Thymus (tissue), 14 donors: ENCODE measurements around the gene PSMB7. TPM values are rescaled to one million over a fixed set of nuclear protein-coding genes. Genes with fewer than 3 reads are reported as not detected.

Experiments used
- DNase-seq, 9 donors: peaks; one replicate each; pipeline ENCODE4 v3.0.0-alpha.2; 2013; ENCODE audit warnings: low spot score in 9 of 9, low read depth in 6 of 9, missing footprints in 1 of 9
- H3K27ac ChIP-seq, 2 donors: one replicate each; pipeline ENCODE4 v1.5.1; 2013; ENCODE audit warnings: control low read depth in 1 of 2, low read depth in 1 of 2, low read length in 1 of 2, mild to moderate bottlenecking in 1 of 2, moderate library complexity in 1 of 2
- H3K27me3 ChIP-seq, 2 donors: one replicate each; pipeline ENCODE4 v1.5.1; 2013; ENCODE audit warnings: low read length in 1 of 2; ENCODE audit not compliant: control insufficient read depth in 2 of 2, insufficient read depth in 1 of 2
- H3K36me3 ChIP-seq, 2 donors: one replicate each; pipeline ENCODE4 v1.5.1; 2013; ENCODE audit warnings: low read length in 1 of 2, mild to moderate bottlenecking in 1 of 2, moderate library complexity in 1 of 2; ENCODE audit not compliant: control insufficient read depth in 2 of 2, insufficient read depth in 2 of 2
- H3K4me1 ChIP-seq, 2 donors: one replicate each; pipeline ENCODE4 v1.5.1; 2013; ENCODE audit warnings: low read length in 2 of 2; ENCODE audit not compliant: control insufficient read depth in 2 of 2, insufficient read depth in 2 of 2
- H3K4me3 ChIP-seq, 2 donors: one replicate each; pipeline ENCODE4 v1.5.1; 2013; ENCODE audit warnings: low read length in 2 of 2, control low read depth in 1 of 2, mild to moderate bottlenecking in 1 of 2
- H3K9me3 ChIP-seq, 2 donors: one replicate each; pipeline ENCODE4 v1.5.1; 2013; ENCODE audit warnings: low read length in 1 of 2, mild to moderate bottlenecking in 1 of 2; ENCODE audit not compliant: control insufficient read depth in 2 of 2, insufficient read depth in 1 of 2
- WGBS: extraction: QIAGEN DNeasy Blood & Tissue Kit; methylation state at CpG from one replicate; pipeline ENCODE4 v1.1.7; 2013; 5-methylcytosine and 5-hydroxymethylcytosine counted together
- long read RNA-seq, 10 donors: transcript quantifications; one replicate each; lab custom pipeline, GENCODE V29; 2026
- polyA plus RNA-seq: library from polyadenylated mRNA; stranded (reverse); fragments of 200-250 nt; gene quantifications from one replicate; pipeline ENCODE4 v1.2.3, GENCODE V29; 2013
- total RNA-seq: library from RNA; stranded (reverse); fragments of 120-200 nt; gene quantifications from one replicate; pipeline ENCODE4 v1.2.4, GENCODE V29; 2013
- donor health status: healthy.

PSMB7 gene
- total RNA-seq (177 TPM), polyA plus RNA-seq (132 TPM)
- long read RNA-seq, donor 1, transcript PSMB7-201 (8 exons, 980 nt) = major isoform, 12 of 12 reads
- long read RNA-seq, donor 1, partial matches to known transcripts = 0 of 12 reads
- long read RNA-seq, donor 1, other reads (novel, unspliced or antisense) = 0 of 12 reads
- long read RNA-seq, donor 2 = 0 reads
- long read RNA-seq, donor 3, transcript PSMB7-201 (8 exons, 980 nt) = major isoform, 151 of 279 reads
- long read RNA-seq, donor 3, partial matches to known transcripts = 115 of 279 reads
- long read RNA-seq, donor 3, other reads (novel, unspliced or antisense) = 13 of 279 reads
- long read RNA-seq, donor 4, transcript PSMB7-201 (8 exons, 980 nt) = major isoform, 36 of 71 reads
- long read RNA-seq, donor 4, partial matches to known transcripts = 29 of 71 reads
- long read RNA-seq, donor 4, other reads (novel, unspliced or antisense) = 6 of 71 reads
- long read RNA-seq, donor 5, transcript PSMB7-201 (8 exons, 980 nt) = major isoform, 168 of 286 reads
- long read RNA-seq, donor 5, partial matches to known transcripts = 100 of 286 reads
- long read RNA-seq, donor 5, other reads (novel, unspliced or antisense) = 18 of 286 reads
- long read RNA-seq, donor 6, transcript PSMB7-201 (8 exons, 980 nt) = major isoform, 65 of 149 reads
- long read RNA-seq, donor 6, partial matches to known transcripts = 70 of 149 reads
- long read RNA-seq, donor 6, other reads (novel, unspliced or antisense) = 14 of 149 reads
- long read RNA-seq, donor 7, transcript PSMB7-201 (8 exons, 980 nt) = major isoform, 82 of 132 reads
- long read RNA-seq, donor 7, partial matches to known transcripts = 39 of 132 reads
- long read RNA-seq, donor 7, other reads (novel, unspliced or antisense) = 11 of 132 reads
- long read RNA-seq, donor 8, transcript PSMB7-201 (8 exons, 980 nt) = major isoform, 31 of 36 reads
- long read RNA-seq, donor 8, partial matches to known transcripts = 5 of 36 reads
- long read RNA-seq, donor 8, other reads (novel, unspliced or antisense) = 0 of 36 reads
- long read RNA-seq, donor 9, transcript PSMB7-201 (8 exons, 980 nt) = major isoform, 61 of 92 reads
- long read RNA-seq, donor 9, partial matches to known transcripts = 23 of 92 reads
- long read RNA-seq, donor 9, other reads (novel, unspliced or antisense) = 8 of 92 reads
- long read RNA-seq, donor 10, transcript PSMB7-201 (8 exons, 980 nt) = major isoform, 70 of 85 reads
- long read RNA-seq, donor 10, partial matches to known transcripts = 6 of 85 reads
- long read RNA-seq, donor 10, other reads (novel, unspliced or antisense) = 9 of 85 reads

GRCh38 chr9:124415102-124415851 is at the start of gene PSMB7:
Gene PSMB7 (minus strand): TSS chr9:124415442. CDS start chr9:124415425, 17 bp downstream.
- H3K36me3 ChIP-seq = peaks cover 14 to 37% of the 10 kb centered on the region in 2 donors
- peak; percentile 92 to 98 (median 96) for DNase-seq
- 6% methylated on average over 41 of the region's 41 CpGs for WGBS

GRCh38 chr9:124462739-124463138 is 47.5 kb upstream of the PSMB7 start:
- DNase-seq = no peak

More at GRCh38 chr9:124415102-124415851, at the start of gene PSMB7:
- H3K27ac ChIP-seq = peak within 1 kb of the TSS; percentile 73 to 76
- peak within 1 kb of the TSS; percentile 83 to 91 for H3K4me3 ChIP-seq
- H3K9me3 ChIP-seq = peaks cover 0 to 11% of the 10 kb centered on the region in 2 donors
- H3K27me3 ChIP-seq = no peaks in the 10 kb centered on the region
- H3K4me1 ChIP-seq = peaks cover 7 to 11% of the 10 kb centered on the region in 2 donors

DNA sequence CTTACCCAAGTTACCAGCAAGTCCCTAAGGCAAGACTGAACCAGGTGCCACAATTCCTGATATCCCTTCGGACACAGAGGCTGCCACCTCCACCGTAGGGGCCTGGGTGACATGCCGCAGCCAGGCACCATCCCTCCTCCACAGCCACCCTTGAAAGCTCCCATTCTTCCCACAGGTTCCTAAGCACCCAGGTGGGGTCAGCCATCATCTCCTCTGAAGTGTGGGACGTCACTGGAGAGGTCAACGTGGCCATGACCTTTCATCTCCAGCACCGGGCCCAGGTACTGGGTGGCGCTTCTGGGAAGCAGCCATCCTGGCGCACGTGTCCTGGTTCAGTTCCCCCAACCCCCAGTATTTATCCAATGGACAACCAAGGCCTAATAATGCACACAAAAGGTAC is 43.2 kb upstream of the PSMB7 start:
- H3K4me1 ChIP-seq = no peaks in the 10 kb centered on the region
- DNase-seq = no peak
- H3K27me3 ChIP-seq = peaks cover 10 to 19% of the 10 kb centered on the region in 2 donors
- no peak overlapping the region for H3K4me3 ChIP-seq
- WGBS = 97% methylated on average over 9 of the region's 9 CpGs
- H3K36me3 ChIP-seq = no peaks in the 10 kb centered on the region
- H3K9me3 ChIP-seq = no peaks in the 10 kb centered on the region
- no peak overlapping the region for H3K27ac ChIP-seq

More at GRCh38 chr9:124462739-124463138, 47.5 kb upstream of the PSMB7 start:
- H3K4me3 ChIP-seq = no peak overlapping the region
- whole genome bisulfite sequencing = 90% methylated on average over 1 of the region's 1 CpG
- no peaks in the 10 kb centered on the region for H3K9me3 ChIP-seq
- peaks cover 0 to 9% of the 10 kb centered on the region in 2 donors for H3K27me3 ChIP-seq
- no peaks in the 10 kb centered on the region for H3K4me1 ChIP-seq
- H3K36me3 ChIP-seq = no peaks in the 10 kb centered on the region
- H3K27ac ChIP-seq = no peak overlapping the region

- H3K27ac ChIP-seq = no peak overlapping the region
- H3K9me3 ChIP-seq = no peaks in the 10 kb centered on the region
- no peak overlapping the region for H3K4me3 ChIP-seq
- H3K27me3 ChIP-seq = peaks cover 15 to 22% of the 10 kb centered on the region in 2 donors
- DNase-seq = no peak
- WGBS = 94% methylated on average over 8 of the region's 8 CpGs
- H3K36me3 ChIP-seq = no peaks in the 10 kb centered on the region
- no peaks in the 10 kb centered on the region for H3K4me1 ChIP-seq
These were observed 42.7 kb upstream of the PSMB7 start for GRCh38 chr9:124457887-124458431.

GRCh38 chr9:124457079-124457886 is 42.0 kb upstream of the PSMB7 start:
- Histone ChIP-seq H3K27ac (no peak overlapping the region), H3K4me1 (no peaks in the 10 kb centered on the region), H3K9me3 (no peaks in the 10 kb centered on the region), H3K36me3 (no peaks in the 10 kb centered on the region), H3K4me3 (no peak overlapping the region), H3K27me3 (peaks cover 22 to 29% of the 10 kb centered on the region in 2 donors)
- WGBS = 94% methylated on average over 18 of the region's 18 CpGs
- no peak for DNase-seq

DNA sequence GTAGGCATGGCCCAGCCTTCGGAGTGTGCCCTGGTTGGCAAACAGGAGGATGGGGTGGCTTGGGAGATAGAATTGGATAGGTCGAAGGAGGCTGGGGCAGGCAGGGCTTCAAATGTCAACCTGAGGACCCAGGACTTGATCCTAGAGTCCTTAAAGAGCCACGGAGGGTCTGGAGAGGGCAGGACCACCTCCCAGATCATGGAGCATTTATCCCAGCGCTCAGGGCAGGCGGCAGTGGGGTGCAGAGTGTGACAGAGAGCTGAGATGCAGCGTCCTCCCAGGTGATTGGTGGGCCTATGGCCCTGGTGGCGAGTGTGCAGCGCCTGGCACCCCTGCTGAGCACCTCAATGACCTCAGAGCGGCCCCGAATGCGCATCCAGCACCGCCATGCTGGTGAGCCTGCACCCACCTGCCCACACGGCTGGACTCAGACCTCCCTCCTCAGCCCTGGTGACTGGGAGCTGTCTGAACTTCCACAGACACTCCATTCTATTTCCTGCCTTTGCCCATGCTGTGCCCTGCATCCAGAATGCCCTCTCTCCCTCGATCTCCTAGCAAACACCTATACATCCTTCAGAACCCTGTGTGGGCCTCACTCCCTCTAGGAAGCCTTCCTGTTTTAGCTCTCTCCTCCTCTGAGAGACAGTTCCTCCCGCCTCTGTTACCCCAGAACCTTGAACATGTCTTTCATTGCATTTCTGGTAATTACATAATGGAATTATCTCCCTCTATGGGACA is 41.3 kb upstream of the PSMB7 start:
- peaks cover 24 to 33% of the 10 kb centered on the region in 2 donors for H3K27me3 ChIP-seq
- no peak overlapping the region for H3K27ac ChIP-seq
- H3K36me3 ChIP-seq = no peaks in the 10 kb centered on the region
- H3K4me1 ChIP-seq = no peaks in the 10 kb centered on the region
- 89% methylated on average over 15 of the region's 15 CpGs for WGBS
- no peaks in the 10 kb centered on the region for H3K9me3 ChIP-seq
- no peak overlapping the region for H3K4me3 ChIP-seq
- DNase-seq = no peak

DNA sequence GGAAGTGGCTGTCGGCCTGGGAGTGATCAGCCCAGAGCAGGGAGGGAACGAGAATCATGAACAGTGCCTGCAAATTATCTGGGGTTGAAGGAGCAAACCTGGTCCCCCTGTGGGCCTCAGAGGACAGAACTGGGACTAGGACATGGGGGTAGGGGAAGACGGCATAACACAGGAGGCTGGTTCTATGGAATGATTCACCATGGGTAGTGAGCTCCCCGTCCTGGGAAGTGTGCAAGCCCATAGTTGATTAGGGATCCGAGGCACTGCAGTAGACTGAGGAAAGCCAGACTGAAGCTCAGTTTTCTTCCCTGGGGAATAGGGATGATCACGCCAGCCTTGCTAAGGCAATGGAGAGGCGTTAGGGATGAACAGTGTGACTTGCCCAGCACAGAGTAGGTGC is 40.6 kb upstream of the PSMB7 start:
- Histone ChIP-seq H3K9me3 (no peaks in the 10 kb centered on the region), H3K36me3 (no peaks in the 10 kb centered on the region), H3K4me1 (peaks cover 0 to 4% of the 10 kb centered on the region in 2 donors), H3K4me3 (no peak overlapping the region), H3K27ac (no peak overlapping the region), H3K27me3 (peaks cover 28 to 40% of the 10 kb centered on the region in 2 donors)
- WGBS = 89% methylated on average over 7 of the region's 7 CpGs
- no peak for DNase-seq
